ENCODE data around the gene WNT4. TPM values are rescaled to one million over a fixed set of nuclear protein-coding genes. Genes with fewer than 3 reads are reported as not detected.

Gene WNT4
- total RNA-seq, 1 donor from 2014 or later = 0.19 TPM

DNA sequence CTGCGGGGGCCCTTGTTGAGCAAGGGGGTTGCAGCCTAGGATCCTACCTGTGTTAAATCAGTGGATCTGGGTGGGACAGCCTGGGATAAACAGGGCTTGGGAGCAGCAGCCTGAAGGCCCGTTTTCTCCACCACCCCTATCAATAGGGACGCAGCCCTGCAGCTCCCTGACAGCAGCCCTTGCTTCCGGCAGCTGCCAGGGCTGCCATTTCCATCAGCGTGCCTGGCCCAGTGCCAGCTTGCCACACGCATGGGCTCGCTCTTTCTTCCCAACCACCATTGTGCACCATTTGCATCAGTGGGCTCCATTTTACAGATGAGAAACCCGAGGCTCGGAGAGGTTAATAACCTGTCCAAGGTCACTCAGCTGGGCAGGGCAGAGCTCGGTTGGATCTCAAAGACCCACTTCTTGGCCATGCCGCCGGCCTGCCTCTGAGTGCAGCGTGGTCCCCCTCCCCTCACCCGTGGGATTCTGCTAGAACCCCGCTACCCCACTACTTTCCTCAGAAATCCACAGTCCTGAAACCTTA is 3.8 kb downstream of the WNT4 start:
- DNase-seq (ENCODE audit: extremely low spot score, unreplicated experiment) = no peak
- Mint-ChIP-seq H3K9me3 (ENCODE audit: unreplicated experiment) (no peaks in the 10 kb centered on the region), H3K4me1 (ENCODE audit: unreplicated experiment) (peaks cover 17% of the 10 kb centered on the region), H3K4me3 (ENCODE audit: unreplicated experiment) (no peak overlapping the region), H3K27ac (ENCODE audit: unreplicated experiment) (no peak overlapping the region), H3K27me3 (ENCODE audit: unreplicated experiment) (peaks cover 17% of the 10 kb centered on the region), H3K36me3 (ENCODE audit: unreplicated experiment) (no peaks in the 10 kb centered on the region)
- TF ChIP-seq, protein P1, sequence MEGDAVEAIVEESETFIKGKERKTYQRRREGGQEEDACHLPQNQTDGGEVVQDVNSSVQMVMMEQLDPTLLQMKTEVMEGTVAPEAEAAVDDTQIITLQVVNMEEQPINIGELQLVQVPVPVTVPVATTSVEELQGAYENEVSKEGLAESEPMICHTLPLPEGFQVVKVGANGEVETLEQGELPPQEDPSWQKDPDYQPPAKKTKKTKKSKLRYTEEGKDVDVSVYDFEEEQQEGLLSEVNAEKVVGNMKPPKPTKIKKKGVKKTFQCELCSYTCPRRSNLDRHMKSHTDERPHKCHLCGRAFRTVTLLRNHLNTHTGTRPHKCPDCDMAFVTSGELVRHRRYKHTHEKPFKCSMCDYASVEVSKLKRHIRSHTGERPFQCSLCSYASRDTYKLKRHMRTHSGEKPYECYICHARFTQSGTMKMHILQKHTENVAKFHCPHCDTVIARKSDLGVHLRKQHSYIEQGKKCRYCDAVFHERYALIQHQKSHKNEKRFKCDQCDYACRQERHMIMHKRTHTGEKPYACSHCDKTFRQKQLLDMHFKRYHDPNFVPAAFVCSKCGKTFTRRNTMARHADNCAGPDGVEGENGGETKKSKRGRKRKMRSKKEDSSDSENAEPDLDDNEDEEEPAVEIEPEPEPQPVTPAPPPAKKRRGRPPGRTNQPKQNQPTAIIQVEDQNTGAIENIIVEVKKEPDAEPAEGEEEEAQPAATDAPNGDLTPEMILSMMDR (IDR thresholded peaks at IDR 0.05) = no peak

DNA sequence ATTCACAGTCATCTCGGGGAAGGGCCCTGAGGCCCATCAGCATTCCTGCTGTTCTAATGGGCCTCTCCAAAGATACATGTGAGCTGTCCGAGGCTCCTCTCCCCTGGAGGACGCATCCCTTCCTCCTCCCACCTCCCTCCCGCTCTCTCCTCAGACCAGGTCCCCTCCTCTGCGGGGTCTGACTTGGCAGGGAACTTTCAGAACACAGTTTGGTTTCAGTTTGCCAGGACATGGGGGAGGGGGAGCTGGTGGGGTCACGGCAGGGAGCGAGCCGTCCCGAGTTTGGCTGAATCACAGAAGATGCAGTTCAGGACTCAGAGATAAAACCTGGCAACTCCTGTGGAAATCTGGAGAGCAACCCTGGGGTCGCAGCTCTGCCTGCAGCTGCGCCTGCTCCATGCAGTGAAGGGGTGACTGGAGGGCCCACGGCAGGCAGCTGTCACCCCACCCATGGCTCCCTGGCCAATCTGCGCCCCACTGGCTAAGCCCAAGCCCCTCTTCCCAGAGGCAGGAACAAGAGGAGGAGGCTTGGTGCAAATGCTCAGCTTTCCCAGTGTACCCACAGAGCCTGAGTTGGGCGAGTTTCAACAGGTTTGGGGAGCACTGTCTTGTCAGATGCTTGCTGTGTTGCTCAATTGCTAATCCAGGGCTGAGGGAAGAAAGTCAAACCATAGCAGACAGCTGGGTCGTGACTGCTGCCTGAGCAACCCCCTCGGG is 5.7 kb downstream of the WNT4 start:
- Mint-ChIP-seq H3K4me1 (ENCODE audit: unreplicated experiment) (peaks cover 21% of the 10 kb centered on the region), H3K27ac (ENCODE audit: unreplicated experiment) (no peak overlapping the region), H3K4me3 (ENCODE audit: unreplicated experiment) (no peak overlapping the region), H3K9me3 (ENCODE audit: unreplicated experiment) (no peaks in the 10 kb centered on the region), H3K27me3 (ENCODE audit: unreplicated experiment) (peaks cover 11% of the 10 kb centered on the region), H3K36me3 (ENCODE audit: unreplicated experiment) (no peaks in the 10 kb centered on the region)
- TF ChIP-seq, protein P1 (IDR thresholded peaks at IDR 0.05) = no peak
- DNase-seq (ENCODE audit: extremely low spot score, unreplicated experiment) = no peak

DNA sequence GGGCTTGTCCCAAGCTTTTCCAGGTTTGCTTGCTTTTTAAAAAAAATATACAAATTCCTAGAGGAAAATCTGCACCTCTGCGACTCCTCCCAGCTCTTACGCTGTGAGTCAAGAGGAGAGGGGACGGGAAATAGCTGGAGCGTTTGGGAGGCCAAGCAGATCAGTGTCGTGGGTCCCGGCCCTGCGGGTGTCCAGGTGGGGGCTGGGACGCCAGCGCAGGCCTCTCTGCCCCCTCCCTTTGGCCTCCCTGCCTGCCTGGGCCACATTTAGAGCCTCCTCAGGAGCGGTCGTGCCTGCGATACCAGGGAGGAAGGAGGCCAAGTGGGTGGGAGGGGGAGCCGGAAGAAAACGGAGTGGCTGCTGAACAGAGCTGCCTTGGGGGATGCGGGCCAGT is 9.0 kb downstream of the WNT4 start:
- no peak overlapping the region for H3K4me3 Mint-ChIP-seq (ENCODE audit: unreplicated experiment)
- peaks cover 2% of the 10 kb centered on the region for H3K27me3 Mint-ChIP-seq (ENCODE audit: unreplicated experiment)
- TF ChIP-seq, protein P1 (IDR thresholded peaks at IDR 0.05) = no peak
- no peak overlapping the region for H3K27ac Mint-ChIP-seq (ENCODE audit: unreplicated experiment)
- peaks cover 14% of the 10 kb centered on the region for H3K4me1 Mint-ChIP-seq (ENCODE audit: unreplicated experiment)
- H3K36me3 Mint-ChIP-seq (ENCODE audit: unreplicated experiment) = no peaks in the 10 kb centered on the region
- no peak for DNase-seq (ENCODE audit: extremely low spot score, unreplicated experiment)
- no peaks in the 10 kb centered on the region for H3K9me3 Mint-ChIP-seq (ENCODE audit: unreplicated experiment)

DNA sequence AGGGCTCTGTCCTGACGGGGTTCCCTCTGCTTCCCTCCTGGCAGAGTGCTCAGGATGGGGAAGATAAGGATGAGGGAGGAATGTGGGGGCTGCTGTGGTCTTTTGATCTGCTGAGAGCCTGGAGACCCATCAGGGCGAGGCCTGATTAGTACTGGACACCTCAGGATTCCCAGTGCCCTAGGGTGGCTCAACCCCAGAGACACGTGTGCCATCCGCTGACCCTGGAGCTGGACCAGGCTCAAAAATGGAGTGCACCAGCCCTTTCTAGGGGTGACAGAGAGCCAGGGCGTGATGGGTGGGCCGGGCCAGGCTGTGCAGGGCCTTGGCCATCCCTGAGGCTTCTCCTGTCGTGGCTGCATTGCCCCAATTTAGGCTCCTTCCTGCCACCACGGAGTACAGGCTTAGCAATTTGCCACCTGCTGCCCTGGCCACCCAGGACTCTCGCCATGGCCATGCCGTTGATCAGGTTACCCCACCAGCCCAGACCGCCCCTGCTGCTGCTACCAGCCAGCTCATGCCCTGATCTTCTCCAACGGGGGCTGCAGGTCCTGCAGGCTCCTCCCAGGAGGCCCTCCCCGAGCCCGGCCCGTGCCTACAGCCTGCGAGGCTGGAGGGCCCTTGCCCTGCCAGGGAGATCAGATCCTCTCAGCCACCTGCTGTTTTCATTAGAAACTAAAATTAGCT is 9.5 kb downstream of the WNT4 start:
- Mint-ChIP-seq H3K4me3 (ENCODE audit: unreplicated experiment) (no peak overlapping the region), H3K9me3 (ENCODE audit: unreplicated experiment) (no peaks in the 10 kb centered on the region), H3K27me3 (ENCODE audit: unreplicated experiment) (peaks cover 2% of the 10 kb centered on the region), H3K27ac (ENCODE audit: unreplicated experiment) (no peak overlapping the region), H3K4me1 (ENCODE audit: unreplicated experiment) (peaks cover 14% of the 10 kb centered on the region), H3K36me3 (ENCODE audit: unreplicated experiment) (no peaks in the 10 kb centered on the region)
- DNase-seq (ENCODE audit: extremely low spot score, unreplicated experiment) = no peak
- TF ChIP-seq, protein P1 (IDR thresholded peaks at IDR 0.05) = no peak

Measured in osteocyte (in vitro differentiated cells).